Activated T-cell treated with anti-CD3 and anti-CD28 coated beads for 24 hours (primary cell): ENCODE measurements around the gene PTS.

ENCODE experiments used
- DNase-seq: peaks from one replicate; pipeline ENCODE4 v3.0.0-alpha.2; 2020; ENCODE audit warnings: low read depth

The PTS gene

DNA sequence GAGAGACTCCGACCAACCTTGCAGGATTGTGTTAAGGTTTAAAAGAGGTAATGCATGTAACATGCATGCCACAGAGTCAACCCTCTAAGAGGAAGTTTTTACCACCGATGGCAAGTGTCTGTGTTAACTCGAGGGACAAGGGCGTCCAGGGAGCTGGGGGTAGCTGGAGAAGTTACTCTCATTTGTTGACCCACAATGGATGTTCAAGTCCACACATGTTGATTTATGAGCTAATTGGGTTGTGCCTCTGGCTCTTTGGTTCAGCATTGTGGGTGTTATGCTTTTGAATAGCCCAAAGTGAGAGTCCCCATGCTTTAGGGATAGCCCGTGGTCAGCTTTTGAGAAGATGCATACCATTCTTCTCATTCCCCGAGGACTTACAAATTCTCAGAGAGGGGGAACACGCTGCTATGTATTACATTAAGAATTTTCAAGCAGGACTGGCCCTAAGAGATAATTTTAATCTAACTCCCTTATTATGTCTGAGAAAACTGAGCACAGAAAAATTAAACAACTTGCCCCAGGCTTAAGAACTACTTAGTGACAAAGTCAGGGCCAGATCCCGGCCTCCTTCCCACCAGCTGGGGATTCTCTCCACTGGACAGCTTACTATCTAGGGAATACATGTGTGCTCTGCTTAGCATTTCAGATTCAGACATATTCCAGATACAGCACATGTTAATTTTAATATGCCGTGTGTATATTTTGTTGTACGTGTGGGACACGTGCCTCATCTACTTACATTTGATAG is 39.6 kb downstream of the PTS start:
- no peak for DNase-seq

DNA sequence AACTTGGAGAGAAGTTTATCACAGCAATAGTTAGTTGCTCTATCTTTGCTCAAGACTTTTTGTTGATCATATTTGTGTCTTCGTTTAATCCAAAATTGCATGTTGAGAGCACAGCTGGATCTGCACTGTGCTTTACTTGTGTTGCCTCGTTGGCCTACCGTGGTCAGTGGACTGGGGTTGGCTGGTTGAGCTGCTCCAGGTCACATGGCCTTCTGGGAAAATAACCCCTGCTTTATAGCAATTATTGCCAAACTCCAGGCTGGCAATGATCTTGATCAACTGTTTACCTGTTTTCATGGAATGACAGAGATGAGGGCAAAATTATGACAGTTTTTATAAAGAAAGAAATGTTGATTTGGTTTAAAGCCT is 40.2 kb downstream of the PTS start:
- DNase-seq, result no peak

DNA sequence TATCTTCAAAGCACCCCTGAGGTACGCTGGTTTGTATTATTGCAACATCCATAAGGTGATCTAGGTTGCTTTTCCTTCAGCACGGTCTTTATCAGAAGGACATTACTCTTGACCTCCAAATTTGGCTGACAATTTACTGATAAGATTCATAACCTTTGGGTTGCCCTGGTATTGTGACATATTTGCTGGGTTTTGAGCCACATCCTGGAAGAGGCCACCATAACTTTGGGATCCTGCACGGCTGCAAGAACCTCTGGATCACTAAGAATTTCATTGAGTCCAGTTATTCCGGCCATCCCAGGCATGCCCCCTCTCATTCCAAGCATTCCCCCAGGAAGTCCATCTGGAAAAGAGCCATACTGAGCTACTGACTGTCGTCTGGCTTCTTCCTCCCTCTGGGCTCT is 41.0 kb downstream of the PTS start:
- DNase-seq, result no peak

DNA sequence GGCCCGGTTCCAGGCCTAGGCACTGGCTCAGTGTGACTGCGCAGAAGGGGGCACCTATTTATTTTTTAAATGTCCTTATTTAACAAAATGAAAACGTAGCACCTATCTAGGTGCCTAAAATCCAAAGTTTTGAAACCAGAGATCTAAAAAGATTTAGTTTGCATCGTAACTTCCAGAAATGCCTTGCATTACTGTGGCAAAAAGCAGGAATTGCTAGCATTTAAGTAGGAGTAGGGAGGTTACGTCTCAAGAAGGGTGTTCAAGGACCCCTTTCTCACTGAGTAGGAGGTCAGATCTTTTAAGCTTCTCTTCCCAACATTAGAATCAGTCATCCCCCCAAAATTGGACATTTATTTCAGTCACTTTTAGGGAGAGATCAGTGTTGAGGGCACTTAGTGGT is 42.2 kb downstream of the PTS start:
- DNase-seq, result no peak

DNA sequence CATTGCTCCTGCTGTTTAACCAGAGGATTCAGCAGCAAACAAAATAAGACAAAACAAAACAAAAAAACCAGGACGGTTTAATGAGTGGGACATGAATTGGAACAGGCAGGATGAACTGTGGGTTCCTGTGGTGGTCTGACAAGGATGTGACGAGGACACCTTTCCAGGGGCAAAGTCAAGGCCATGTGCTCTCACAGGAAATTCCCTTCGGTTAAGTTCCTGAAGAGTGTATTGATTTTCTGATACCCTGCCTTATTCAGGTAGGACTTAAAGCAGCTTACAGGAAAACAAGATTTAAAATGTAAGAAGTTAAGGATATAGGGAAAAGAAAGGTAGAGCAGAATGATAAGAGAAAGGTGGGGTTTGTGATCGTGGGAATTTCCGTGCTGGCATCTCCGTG is 42.9 kb downstream of the PTS start:
- no peak for DNase-seq

DNA sequence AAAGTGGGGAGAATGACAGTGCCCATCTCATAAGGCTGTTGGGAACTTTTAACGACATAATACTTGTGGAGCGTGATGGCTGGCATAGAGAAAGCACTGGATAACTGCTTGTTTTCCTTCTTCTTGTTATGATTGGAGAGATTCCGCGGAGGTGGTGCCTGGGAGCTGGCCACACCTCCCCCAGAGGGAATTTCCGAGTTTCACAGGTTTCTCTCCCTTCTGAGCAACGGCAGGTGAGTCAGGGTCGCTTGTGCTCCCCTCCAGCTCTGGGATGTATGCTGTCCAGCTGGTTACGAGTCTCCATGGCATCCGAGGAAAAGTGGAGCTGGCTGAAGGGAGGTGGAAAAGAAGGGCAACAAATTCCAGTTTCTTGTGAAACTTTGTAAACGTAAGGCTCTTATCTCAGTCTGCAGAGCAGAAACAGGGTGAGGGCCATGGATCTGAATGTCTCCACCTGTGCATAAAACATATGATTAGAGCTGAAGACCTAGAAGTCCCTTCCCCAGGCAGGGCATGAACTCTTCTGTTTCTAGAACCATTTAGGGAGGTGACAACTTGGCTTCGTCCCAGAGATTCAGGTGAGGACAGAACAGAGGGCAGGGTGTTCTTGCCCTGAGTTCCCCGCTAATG is 44.4 kb downstream of the PTS start:
- no peak for DNase-seq

DNA sequence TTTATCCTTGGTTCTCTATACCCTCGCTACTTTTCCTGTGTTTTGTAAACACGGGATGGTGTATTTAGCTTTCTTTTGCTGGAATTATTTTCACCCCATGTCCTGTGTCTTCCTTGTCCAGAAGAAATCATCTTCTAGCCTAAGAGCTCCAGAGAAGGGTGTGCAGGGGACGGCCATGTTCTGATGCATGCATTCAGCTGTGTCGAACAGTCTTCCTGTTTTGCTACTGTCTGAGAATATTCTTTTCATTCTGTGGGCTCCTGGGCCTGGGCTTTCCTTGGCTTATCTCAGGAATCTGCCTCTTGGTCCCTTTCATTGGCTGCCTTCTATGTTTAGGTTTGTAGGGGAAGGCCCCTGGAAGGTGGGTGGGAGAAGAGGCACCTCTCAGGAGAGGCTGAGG is 45.0 kb downstream of the PTS start:
- DNase-seq, result no peak

DNA sequence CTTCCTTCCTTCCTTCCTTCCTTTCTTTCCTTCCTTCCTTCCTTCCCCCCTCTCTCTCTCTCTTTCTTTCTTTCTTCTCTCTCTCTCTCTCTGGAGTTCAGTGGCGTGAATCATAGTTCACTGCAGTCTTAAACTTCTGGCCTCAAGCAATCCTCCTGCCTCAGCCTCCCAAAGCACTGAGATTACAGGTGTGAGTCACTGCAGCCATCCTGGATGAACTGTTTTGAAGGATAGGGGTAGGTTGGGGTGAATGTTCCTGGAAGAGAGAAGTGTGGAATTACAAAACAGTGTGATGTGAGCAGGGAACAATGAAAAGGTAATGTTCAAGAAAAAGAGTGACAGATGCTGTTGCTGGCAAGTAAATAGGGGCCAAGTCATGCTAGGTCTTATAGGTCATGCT is 46.8 kb downstream of the PTS start:
- no peak for DNase-seq

DNA sequence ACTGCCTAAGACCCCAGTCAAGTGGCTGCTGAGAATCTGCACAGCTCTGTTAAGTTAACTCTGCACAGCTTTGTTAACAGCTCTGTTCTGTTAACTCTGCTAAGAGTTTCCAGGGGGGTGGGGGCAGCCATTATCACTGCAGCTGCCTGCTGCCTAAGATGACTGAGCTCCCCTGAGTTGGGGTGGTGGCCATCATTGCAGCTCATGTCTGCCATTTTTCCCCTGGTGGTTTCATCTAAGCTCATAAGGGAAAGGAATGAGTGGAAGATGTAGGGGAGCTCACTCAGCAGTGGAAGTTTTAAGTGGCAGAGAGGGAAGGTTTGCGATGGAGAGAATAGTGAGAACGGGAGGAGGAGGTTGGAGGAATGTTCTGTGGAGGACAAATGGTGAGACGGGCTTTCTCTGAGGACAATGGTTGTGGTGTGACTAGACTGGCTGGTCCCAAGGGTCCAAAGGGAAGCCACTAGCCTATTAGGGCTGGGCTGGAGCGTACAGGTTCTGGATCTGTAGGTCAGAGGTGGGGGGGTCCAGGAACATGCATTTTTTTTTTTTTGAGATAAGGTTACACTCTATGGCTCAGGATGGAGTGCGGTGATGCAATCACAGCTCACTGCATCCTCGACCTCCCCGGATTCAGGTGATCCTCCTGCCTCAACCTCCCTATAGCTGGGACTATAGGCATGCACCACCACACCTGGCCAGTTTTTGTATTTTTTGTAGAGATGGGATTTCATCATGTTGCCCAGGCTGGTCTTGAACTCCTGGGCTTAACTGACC is 48.0 kb downstream of the PTS start:
- no peak for DNase-seq

DNA sequence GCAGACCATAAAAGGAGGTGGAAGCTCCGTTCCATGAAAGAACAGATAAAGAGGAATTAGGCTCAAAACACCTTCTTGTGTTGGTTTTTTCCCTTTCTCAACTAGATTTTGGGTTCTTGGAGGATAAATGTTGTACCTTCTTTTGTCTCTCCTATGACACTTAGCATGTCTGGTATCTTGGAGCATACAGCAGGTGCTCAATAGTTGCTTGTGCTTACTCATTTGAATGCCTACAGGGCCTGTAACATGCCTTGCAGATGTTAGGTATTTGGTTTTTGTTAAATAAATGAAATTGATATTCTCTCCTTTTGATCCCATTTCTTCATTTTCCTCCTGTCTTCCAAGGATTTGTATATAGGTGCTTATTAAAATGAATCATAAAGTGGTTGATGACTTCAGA is 50.8 kb downstream of the PTS start:
- DNase-seq, result no peak

DNA sequence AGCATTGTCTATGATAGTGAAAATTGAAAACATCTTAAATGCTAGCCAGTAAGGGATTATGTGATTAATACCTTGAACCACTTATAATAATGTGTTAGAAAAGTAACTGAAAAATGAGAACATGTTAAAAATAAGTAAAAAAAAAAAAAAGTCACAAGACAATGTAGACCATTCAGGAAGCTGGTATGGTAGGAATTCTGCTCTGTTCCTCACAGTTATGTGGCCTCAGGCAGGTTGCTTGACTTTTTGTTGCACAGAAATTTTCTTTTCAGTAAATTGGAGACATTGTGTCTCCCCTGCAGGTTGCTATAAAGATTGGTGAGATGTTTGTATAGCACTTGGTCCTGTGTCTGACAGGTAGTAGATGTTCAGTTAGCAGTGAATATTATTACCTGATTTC is 51.7 kb downstream of the PTS start:
- no peak for DNase-seq

DNA sequence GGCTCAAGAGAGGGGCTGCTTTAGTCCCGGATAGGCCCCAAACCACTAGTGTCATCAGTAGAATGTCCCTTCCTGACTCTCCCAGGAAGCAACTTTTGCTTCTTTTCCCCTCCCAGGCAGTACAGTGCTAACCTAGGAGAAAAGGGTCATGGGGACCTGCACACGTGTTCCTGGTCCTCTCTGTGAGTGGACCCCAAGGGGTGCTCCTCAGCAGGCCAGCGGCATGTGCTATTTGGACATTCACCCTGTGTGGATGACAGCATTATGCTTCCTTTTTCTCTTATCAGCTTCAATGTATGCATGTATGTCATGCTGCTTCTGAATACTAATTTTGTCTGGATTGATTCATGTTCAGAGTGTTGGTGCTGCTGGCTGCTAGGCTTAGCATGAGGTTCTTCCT is 52.6 kb downstream of the PTS start:
- no peak for DNase-seq

DNA sequence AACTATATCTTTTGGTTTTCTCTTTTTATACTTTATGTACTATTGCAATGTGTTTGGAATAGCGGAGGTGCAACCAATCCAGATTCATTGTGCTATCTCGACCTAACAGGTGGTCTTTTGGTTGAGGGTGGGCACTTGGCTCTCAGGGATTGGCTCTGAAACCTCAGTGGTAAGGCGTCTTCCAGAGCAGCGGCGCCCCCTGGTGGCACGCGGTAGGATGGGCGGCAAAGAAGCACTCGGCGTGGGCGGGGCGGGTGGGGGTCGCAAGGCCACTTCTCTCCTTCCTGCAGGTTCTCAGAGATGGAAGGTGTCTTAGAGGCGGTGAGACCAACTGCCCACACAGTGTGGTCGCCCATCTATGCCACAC is 53.7 kb downstream of the PTS start:
- peak; percentile 69 for DNase-seq

DNA sequence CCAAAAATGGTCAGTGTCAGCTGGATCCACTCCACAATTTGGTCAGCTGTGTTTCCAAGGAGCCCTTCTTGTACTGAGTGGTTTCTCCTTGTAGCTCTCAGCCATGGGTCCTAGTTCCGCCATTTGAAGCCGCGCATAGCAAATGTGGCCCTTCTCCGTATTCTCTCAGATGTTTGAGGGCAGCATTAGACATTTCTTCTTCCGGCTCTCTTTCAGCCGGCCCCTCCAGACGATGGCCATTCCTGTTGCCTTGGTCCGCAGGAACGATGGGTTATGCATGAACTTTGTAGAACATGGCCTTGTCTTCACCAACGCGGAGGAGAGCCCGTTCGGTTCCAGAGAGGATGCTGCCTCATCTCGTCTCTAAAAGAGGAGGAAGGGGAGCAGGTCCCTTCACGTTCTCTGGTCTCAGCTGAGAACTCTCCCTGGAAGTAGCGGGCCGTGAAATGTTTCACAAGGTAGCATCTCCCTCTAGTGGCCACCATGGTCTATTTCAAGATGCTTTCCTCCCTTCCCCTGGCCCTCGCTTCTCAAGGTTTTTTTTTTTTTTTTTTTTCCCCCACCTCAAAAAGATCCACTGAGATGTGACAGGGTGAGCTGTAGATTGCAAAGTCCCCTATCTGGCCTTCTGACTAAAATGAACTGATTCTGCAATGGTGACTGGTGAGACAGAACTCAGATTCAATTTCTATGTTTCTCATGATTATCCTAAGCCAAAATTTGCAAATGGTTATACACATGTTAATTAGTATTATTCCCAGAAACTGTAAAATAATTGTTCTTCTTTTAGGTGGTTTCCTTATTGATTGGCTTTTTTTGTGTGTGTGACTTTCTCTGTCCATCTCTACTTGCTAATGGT is 54.3 kb downstream of the PTS start:
- DNase-seq, result peak; percentile 60

DNA sequence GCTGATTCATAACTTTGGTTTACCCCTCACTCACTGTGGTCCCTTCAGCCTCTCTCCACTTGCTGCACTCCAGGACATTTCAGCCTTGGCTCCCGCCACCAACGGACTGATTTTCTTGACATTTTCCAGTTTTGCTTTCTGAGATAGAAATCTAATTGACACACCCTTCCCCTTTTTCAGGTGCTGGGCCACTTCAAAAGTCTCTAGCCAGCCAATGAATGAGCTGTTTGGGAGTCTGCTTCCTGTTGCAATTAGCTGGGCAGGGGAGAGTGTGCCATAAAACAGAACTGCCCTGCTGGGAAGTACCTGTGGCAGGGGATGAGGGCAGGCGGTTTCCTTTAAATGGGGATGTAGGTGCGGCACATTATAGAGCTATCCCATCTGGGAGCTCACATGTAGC is 55.5 kb downstream of the PTS start:
- DNase-seq, result no peak
